Caco-2 (cell line): Measurements from ENCODE around the gene GOLGA6B. TPM values are rescaled to one million over a fixed set of nuclear protein-coding genes. Genes with fewer than 3 reads are reported as not detected.
"Not testable (repeated sequence)": the region's sequence is repeated elsewhere in the genome, so short reads cannot be mapped to it uniquely, and the experiment has no call there.

ENCODE experiments used
- BruUV-seq: library from RNA; stranded (reverse); fragments of 400-500 nt; replicated peaks from 2 replicates; lab custom pipeline; 2021; lab: Mats Ljungman, UMichigan
- CTCF ChIA-PET: fragments of 300-600 bp; sonication (Branson Sonifier 250); formaldehyde crosslinking; loops from one replicate; lab custom pipeline; 2022; ENCODE audit warnings: antibody characterized with exemption; lab: Charles Lee
- POLR2A ChIA-PET: fragments of 300-600 bp; sonication (Branson Sonifier 250); formaldehyde crosslinking; loops from one replicate; lab custom pipeline; 2022; ENCODE audit warnings: antibody characterized with exemption; lab: Charles Lee
- DNase-seq, 2 experiments: peaks; one replicate each; pipeline versions ENCODE4 v3.0.0 to v3.0.0-alpha.2; 2020 to 2022
- H3K27me3 ChIP-seq: replicated peaks from 2 replicates; pipeline ENCODE4 v1.6.0; 2011; ENCODE audit warnings: low read length; ENCODE audit not compliant: control insufficient read depth, insufficient read depth
- H3K36me3 ChIP-seq: 2 replicates; pipeline ENCODE4 v1.5.1; 2011; ENCODE audit warnings: low read length; ENCODE audit not compliant: control insufficient read depth, insufficient read depth
- H3K4me1 ChIP-seq: fragments of 250-450 bp; sonication (Bioruptor Pico); 2 replicates; pipeline ENCODE4 v1.5.1; 2020; ENCODE audit warnings: mild to moderate bottlenecking
- H3K4me3 ChIP-seq: 2 replicates; pipeline ENCODE4 v1.5.1; 2011; ENCODE audit warnings: low read depth, mild to moderate bottlenecking, control low read depth, low read length
- H3K9me3 ChIP-seq: fragments of 250-450 bp; sonication (Bioruptor Pico); 2 replicates; pipeline ENCODE4 v1.5.1; 2020; ENCODE audit warnings: mild to moderate bottlenecking, moderate library complexity
- H3K27ac Mint-ChIP-seq: one replicate; pipeline ENCODE4 v1.8.0; 2022; ENCODE audit warnings: mixed read lengths; ENCODE audit not compliant: unreplicated experiment
- H3K27me3 Mint-ChIP-seq: one replicate; pipeline ENCODE4 v1.8.0; 2022; ENCODE audit warnings: mixed read lengths; ENCODE audit not compliant: insufficient read depth, unreplicated experiment
- H3K36me3 Mint-ChIP-seq: one replicate; pipeline ENCODE4 v1.8.0; 2022; ENCODE audit warnings: mild to moderate bottlenecking, mixed read lengths; ENCODE audit not compliant: insufficient read depth, unreplicated experiment
- H3K4me1 Mint-ChIP-seq: one replicate; pipeline ENCODE4 v1.8.0; 2022; ENCODE audit warnings: low read depth, mixed read lengths; ENCODE audit not compliant: unreplicated experiment
- H3K4me3 Mint-ChIP-seq: one replicate; pipeline ENCODE4 v1.8.0; 2022; ENCODE audit warnings: mild to moderate bottlenecking, moderate library complexity, mixed read lengths; ENCODE audit not compliant: unreplicated experiment
- H3K9me3 Mint-ChIP-seq: one replicate; pipeline ENCODE4 v1.8.0; 2022; ENCODE audit warnings: mixed read lengths; ENCODE audit not compliant: unreplicated experiment
- intact Hi-C: fragments of 100-400 bp; cut with micrococcal nuclease; formaldehyde crosslinking; loops from one replicate; pipeline ENCODE4 v1.10.0; 2022; ENCODE audit not compliant: unreplicated experiment
- total RNA-seq: library from RNA; stranded (reverse); gene quantifications from 2 replicates; pipeline ENCODE4 v1.2.3, GENCODE V29; 2022
- TF ChIP-seq, protein P1 (sequence below), 2 experiments: fragments of 200-600 bp in 1 of 2; IDR thresholded peaks; 1 replicate in 1 of 2; 2 replicates in 1 of 2; pipeline versions ENCODE4 v1.5.1 to v1.8.0; 2011 to 2022; ENCODE audit warnings: antibody characterized with exemption in 1 of 2, control low read depth in 1 of 2, inconsistent platforms in 1 of 2, low read depth in 1 of 2, low read length in 1 of 2, mild to moderate bottlenecking in 1 of 2, moderate library complexity in 1 of 2; ENCODE audit not compliant: insufficient read depth in 1 of 2, severe bottlenecking in 1 of 2, unreplicated experiment in 1 of 2

Gene GOLGA6B
- total RNA-seq, 1 experiment from 2014 or later = not detected

DNA sequence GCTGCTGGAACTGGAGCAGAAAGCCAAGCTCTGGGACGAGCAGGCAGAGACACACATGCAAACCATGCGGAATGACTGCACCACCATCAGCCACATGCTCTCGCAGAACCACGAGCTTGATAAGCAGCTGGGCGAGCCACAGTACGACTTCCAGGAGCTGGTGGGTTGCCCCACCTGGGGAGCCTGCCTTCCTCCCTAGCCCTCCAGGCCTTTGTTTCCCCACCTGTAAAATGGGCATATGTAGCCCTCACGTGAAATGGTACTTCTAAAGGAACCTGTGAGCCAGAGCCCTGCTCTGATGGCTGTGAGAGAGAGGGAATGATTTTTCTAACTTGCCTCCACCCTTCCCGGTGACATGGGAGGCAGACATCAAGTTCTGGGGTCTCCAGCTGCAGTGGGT is 44.6 kb upstream of the GOLGA6B start:
- Histone ChIP-seq H3K4me3 (no peak overlapping the region), H3K9me3 (no peaks in the 10 kb centered on the region), H3K36me3 (no peaks in the 10 kb centered on the region), H3K27me3 (no peaks in the 10 kb centered on the region), H3K4me1 (no peaks in the 10 kb centered on the region)
- no TSS peak for BruUV-seq
- H3K27ac Mint-ChIP-seq = no peak overlapping the region
- intact Hi-C loops = loop anchor here (10.0 kb wide), 1 partner anchor 65 kb away; no protein-coding TSS in a partner anchor
- H3K9me3 Mint-ChIP-seq = no peaks in the 10 kb centered on the region
- H3K36me3 Mint-ChIP-seq = no peaks in the 10 kb centered on the region
- POLR2A ChIA-PET = no interaction called here
- CTCF ChIA-PET = interaction anchor here (0.9 kb wide), 1 partner anchor 10 kb away, joined by 3 read pairs; no protein-coding TSS in a partner anchor
- no peaks in the 10 kb centered on the region for H3K27me3 Mint-ChIP-seq
- H3K4me3 Mint-ChIP-seq = no peak overlapping the region
- no peaks in the 10 kb centered on the region for H3K4me1 Mint-ChIP-seq
- TF ChIP-seq, protein P1, sequence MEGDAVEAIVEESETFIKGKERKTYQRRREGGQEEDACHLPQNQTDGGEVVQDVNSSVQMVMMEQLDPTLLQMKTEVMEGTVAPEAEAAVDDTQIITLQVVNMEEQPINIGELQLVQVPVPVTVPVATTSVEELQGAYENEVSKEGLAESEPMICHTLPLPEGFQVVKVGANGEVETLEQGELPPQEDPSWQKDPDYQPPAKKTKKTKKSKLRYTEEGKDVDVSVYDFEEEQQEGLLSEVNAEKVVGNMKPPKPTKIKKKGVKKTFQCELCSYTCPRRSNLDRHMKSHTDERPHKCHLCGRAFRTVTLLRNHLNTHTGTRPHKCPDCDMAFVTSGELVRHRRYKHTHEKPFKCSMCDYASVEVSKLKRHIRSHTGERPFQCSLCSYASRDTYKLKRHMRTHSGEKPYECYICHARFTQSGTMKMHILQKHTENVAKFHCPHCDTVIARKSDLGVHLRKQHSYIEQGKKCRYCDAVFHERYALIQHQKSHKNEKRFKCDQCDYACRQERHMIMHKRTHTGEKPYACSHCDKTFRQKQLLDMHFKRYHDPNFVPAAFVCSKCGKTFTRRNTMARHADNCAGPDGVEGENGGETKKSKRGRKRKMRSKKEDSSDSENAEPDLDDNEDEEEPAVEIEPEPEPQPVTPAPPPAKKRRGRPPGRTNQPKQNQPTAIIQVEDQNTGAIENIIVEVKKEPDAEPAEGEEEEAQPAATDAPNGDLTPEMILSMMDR (IDR thresholded peaks at IDR 0.05; ENCODE audit: insufficient read depth in 1 of 2, low read depth in 1 of 2, low read length in 1 of 2, severe bottlenecking in 1 of 2, unreplicated experiment in 1 of 2) = no peak
- DNase-seq = no peak

DNA sequence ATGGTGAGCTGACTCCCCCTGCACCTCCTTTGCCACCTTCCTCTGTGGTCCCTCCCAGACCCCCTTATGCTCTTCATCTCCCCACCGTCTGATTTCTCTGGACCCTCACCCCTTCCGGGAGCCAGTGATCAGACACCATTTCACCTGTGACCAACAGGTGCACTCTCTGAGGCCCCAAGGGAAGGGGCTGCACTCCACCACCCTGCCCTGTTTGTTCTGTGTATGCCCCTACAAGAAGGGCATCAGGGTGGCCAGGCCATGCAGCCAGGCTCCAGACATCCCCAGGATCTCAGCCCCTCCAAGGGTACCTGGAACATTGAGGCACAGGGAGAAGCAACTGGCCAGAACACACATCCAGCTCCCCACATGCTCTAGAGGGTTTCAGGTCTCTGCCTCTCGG is 42.2 kb upstream of the GOLGA6B start:
- H3K27ac Mint-ChIP-seq, H3K36me3 Mint-ChIP-seq, BruUV-seq, H3K9me3 ChIP-seq, H3K27me3 ChIP-seq, H3K4me3 ChIP-seq, H3K4me3 Mint-ChIP-seq, H3K9me3 Mint-ChIP-seq, H3K4me1 Mint-ChIP-seq, CTCF ChIA-PET, intact Hi-C loops, H3K4me1 ChIP-seq, H3K27me3 Mint-ChIP-seq, H3K36me3 ChIP-seq, POLR2A ChIA-PET, DNase-seq: not testable (repeated sequence)

GRCh38 chr15:72614810-72615532 is 39.5 kb upstream of the GOLGA6B start:
- TF ChIP-seq, protein P1 (IDR thresholded peaks at IDR 0.05; ENCODE audit: insufficient read depth in 1 of 2, low read depth in 1 of 2, low read length in 1 of 2, severe bottlenecking in 1 of 2, unreplicated experiment in 1 of 2) = no peak
- H3K27ac Mint-ChIP-seq = no peak overlapping the region
- intact Hi-C loops = no loop called here
- no peaks in the 10 kb centered on the region for H3K36me3 ChIP-seq
- H3K4me3 ChIP-seq = no peak overlapping the region
- H3K9me3 Mint-ChIP-seq = no peaks in the 10 kb centered on the region
- H3K27me3 Mint-ChIP-seq = no peaks in the 10 kb centered on the region
- no peaks in the 10 kb centered on the region for H3K4me1 ChIP-seq
- ChIA-PET POLR2A (no interaction called here), CTCF (no interaction called here)
- no peak overlapping the region for H3K4me3 Mint-ChIP-seq
- no peaks in the 10 kb centered on the region for H3K9me3 ChIP-seq
- no peaks in the 10 kb centered on the region for H3K36me3 Mint-ChIP-seq
- no peak for DNase-seq
- H3K27me3 ChIP-seq = no peaks in the 10 kb centered on the region
- BruUV-seq = no TSS peak
- H3K4me1 Mint-ChIP-seq = no peaks in the 10 kb centered on the region

GRCh38 chr15:72615533-72616233 is 38.8 kb upstream of the GOLGA6B start:
- H3K36me3 Mint-ChIP-seq, POLR2A ChIA-PET, CTCF ChIA-PET, H3K27me3 ChIP-seq, intact Hi-C loops, H3K4me1 Mint-ChIP-seq, H3K36me3 ChIP-seq, H3K9me3 ChIP-seq, H3K27me3 Mint-ChIP-seq, BruUV-seq, H3K4me3 ChIP-seq, H3K27ac Mint-ChIP-seq, H3K9me3 Mint-ChIP-seq, DNase-seq, H3K4me1 ChIP-seq, H3K4me3 Mint-ChIP-seq: not testable (repeated sequence)
